Hepatocyte (in vitro differentiated cells): ENCODE data around the gene CHAT. TPM values are rescaled to one million over a fixed set of nuclear protein-coding genes. Genes with fewer than 3 reads are reported as not detected.

Experiments used
- DNase-seq: peaks from one replicate; pipeline ENCODE4 v3.0.0-alpha.2; 2016; ENCODE audit warnings: low spot score
- H2AFZ ChIP-seq: fragments of 200-600 bp; sonication (generic); 2 replicates; pipeline ENCODE4 v1.6.0; 2016; ENCODE audit warnings: antibody characterized with exemption, mild to moderate bottlenecking
- H3K27ac ChIP-seq: fragments of 200-600 bp; sonication (generic); 2 replicates; pipeline ENCODE4 v1.5.1; 2016; ENCODE audit warnings: mild to moderate bottlenecking
- H3K27me3 ChIP-seq: fragments of 200-600 bp; sonication (generic); 2 replicates; pipeline ENCODE4 v1.6.1; 2016
- H3K36me3 ChIP-seq: fragments of 200-600 bp; sonication (generic); replicated peaks from 2 replicates; pipeline ENCODE4 v1.5.1; 2016; ENCODE audit warnings: low read depth; ENCODE audit not compliant: insufficient read depth
- H3K4me1 ChIP-seq: fragments of 200-600 bp; sonication (generic); 2 replicates; pipeline ENCODE4 v1.5.1; 2016; ENCODE audit warnings: mild to moderate bottlenecking, moderate library complexity; ENCODE audit not compliant: insufficient read depth
- H3K4me2 ChIP-seq: fragments of 200-600 bp; sonication (generic); 2 replicates; pipeline ENCODE4 v1.6.0; 2016
- H3K4me3 ChIP-seq: fragments of 200-600 bp; sonication (generic); 2 replicates; pipeline ENCODE4 v1.5.1; 2016; ENCODE audit warnings: mild to moderate bottlenecking
- H3K79me2 ChIP-seq: fragments of 200-600 bp; sonication (generic); 2 replicates; pipeline ENCODE4 v1.6.0; 2017; ENCODE audit warnings: mild to moderate bottlenecking
- H3K9me2 ChIP-seq: fragments of 200-600 bp; sonication (generic); replicated peaks from 2 replicates; pipeline ENCODE4 v1.6.0; 2017; ENCODE audit warnings: mild to moderate bottlenecking; ENCODE audit not compliant: insufficient read depth
- H3K9me3 ChIP-seq: fragments of 200-600 bp; sonication (generic); 2 replicates; pipeline ENCODE4 v1.5.1; 2016; ENCODE audit warnings: low read depth, mild to moderate bottlenecking
- H4K20me1 ChIP-seq: fragments of 200-600 bp; sonication (generic); 2 replicates; pipeline ENCODE4 v1.6.0; 2016; ENCODE audit warnings: mild to moderate bottlenecking; ENCODE audit not compliant: insufficient read depth, poor library complexity, severe bottlenecking
- EZH2 ChIP-seq: fragments of 200-600 bp; sonication (generic); IDR thresholded peaks from 2 replicates; pipeline ENCODE4 v1.6.1; 2016; ENCODE audit warnings: antibody characterized with exemption, mild to moderate bottlenecking, borderline replicate concordance
- EZH2phosphoT487 ChIP-seq: fragments of 200-600 bp; sonication (generic); IDR thresholded peaks from one replicate; pipeline ENCODE4 v1.6.1; 2018; ENCODE audit warnings: antibody characterized with exemption, mild to moderate bottlenecking, low read depth, moderate library complexity; ENCODE audit not compliant: unreplicated experiment, severe bottlenecking
- WGBS: methylation state at CpG from one replicate; pipeline ENCODE4 v1.1.6; 2016; ENCODE audit warnings: low lambda C conversion rate; ENCODE audit errors: missing lambda C conversion rate; 5-methylcytosine and 5-hydroxymethylcytosine counted together
- polyA plus RNA-seq: library from polyadenylated mRNA; unstranded; fragments of >200 nt; fragmentation: Nextera tagmentation; extraction: Ambion mirVana; gene quantifications from 2 replicates; pipeline ENCODE4 v1.2.1, GENCODE V29; 2016
- total RNA-seq: library from RNA; depleted of rRNA; stranded (reverse); fragments of >200 nt; gene quantifications from 2 replicates; pipeline ENCODE4 v1.2.3, GENCODE V29; 2014
- TF ChIP-seq, protein P1 (sequence below): fragments of 200-600 bp; sonication (generic); IDR thresholded peaks from 2 replicates; pipeline ENCODE4 v1.5.1; 2016; ENCODE audit warnings: antibody characterized with exemption, mild to moderate bottlenecking; ENCODE audit not compliant: poor library complexity

Gene CHAT
- total and polyA plus RNA-seq, 2 experiments from 2014 or later = 0.27 TPM; not detected in 1

DNA sequence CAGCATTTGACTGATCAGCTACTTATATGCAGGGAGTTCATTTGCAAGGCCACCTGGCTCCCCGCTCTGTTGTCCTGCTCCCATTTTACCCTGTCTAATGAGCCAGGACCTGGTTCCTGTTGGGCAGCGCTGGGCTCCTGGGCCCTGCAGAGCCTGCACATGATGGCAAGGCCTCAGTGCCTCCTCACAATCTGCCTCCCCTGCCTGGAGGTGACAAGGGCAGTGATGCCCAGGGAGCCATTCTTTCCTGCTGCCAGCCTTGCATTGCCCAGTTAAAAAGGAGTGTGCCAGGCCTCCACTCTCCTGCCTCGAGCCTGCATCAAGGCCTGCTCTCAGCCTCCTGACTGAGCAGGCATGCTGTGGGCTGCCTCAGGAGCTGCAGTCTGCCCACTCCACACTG is 28.5 kb downstream of the CHAT start:
- Histone ChIP-seq H3K4me1 (no peaks in the 10 kb centered on the region), H3K79me2 (no peaks in the 10 kb centered on the region), H3K9me2 (no peaks in the 10 kb centered on the region), H4K20me1 (no peaks in the 10 kb centered on the region), H3K36me3 (no peaks in the 10 kb centered on the region), H3K27me3 (peaks cover 34% of the 10 kb centered on the region), H3K9me3 (no peaks in the 10 kb centered on the region), H3K4me3 (no peak overlapping the region), H3K4me2 (no peak overlapping the region), H2AFZ (no peak overlapping the region), H3K27ac (no peak overlapping the region)
- no peak for DNase-seq
- 96% methylated on average over 3 of the region's 3 CpGs for WGBS
- TF ChIP-seq, protein P1, sequence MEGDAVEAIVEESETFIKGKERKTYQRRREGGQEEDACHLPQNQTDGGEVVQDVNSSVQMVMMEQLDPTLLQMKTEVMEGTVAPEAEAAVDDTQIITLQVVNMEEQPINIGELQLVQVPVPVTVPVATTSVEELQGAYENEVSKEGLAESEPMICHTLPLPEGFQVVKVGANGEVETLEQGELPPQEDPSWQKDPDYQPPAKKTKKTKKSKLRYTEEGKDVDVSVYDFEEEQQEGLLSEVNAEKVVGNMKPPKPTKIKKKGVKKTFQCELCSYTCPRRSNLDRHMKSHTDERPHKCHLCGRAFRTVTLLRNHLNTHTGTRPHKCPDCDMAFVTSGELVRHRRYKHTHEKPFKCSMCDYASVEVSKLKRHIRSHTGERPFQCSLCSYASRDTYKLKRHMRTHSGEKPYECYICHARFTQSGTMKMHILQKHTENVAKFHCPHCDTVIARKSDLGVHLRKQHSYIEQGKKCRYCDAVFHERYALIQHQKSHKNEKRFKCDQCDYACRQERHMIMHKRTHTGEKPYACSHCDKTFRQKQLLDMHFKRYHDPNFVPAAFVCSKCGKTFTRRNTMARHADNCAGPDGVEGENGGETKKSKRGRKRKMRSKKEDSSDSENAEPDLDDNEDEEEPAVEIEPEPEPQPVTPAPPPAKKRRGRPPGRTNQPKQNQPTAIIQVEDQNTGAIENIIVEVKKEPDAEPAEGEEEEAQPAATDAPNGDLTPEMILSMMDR = no peak
- TF ChIP-seq EZH2 (no peak), EZH2phosphoT487 (no peak)

GRCh38 chr10:49643241-49644034 is 29.6 kb downstream of the CHAT start:
- H3K4me1 ChIP-seq = no peaks in the 10 kb centered on the region
- H3K27ac ChIP-seq = no peak overlapping the region
- H3K9me2 ChIP-seq = no peaks in the 10 kb centered on the region
- DNase-seq = no peak
- H4K20me1 ChIP-seq = no peaks in the 10 kb centered on the region
- H3K79me2 ChIP-seq = no peaks in the 10 kb centered on the region
- TF ChIP-seq EZH2phosphoT487 = no peak
- H2AFZ ChIP-seq = no peak overlapping the region
- no peak overlapping the region for H3K4me2 ChIP-seq
- WGBS = 87% methylated on average over 5 of the region's 5 CpGs
- no peaks in the 10 kb centered on the region for H3K36me3 ChIP-seq
- H3K27me3 ChIP-seq = peaks cover 23% of the 10 kb centered on the region
- H3K9me3 ChIP-seq = no peaks in the 10 kb centered on the region
- H3K4me3 ChIP-seq = no peak overlapping the region

GRCh38 chr10:49644035-49644646 is 30.3 kb downstream of the CHAT start:
- Histone ChIP-seq H3K9me2 (no peaks in the 10 kb centered on the region), H3K9me3 (no peaks in the 10 kb centered on the region), H3K4me2 (no peak overlapping the region), H3K4me1 (no peaks in the 10 kb centered on the region), H3K79me2 (no peaks in the 10 kb centered on the region), H3K27me3 (peaks cover 16% of the 10 kb centered on the region), H3K36me3 (no peaks in the 10 kb centered on the region), H2AFZ (no peak overlapping the region), H4K20me1 (no peaks in the 10 kb centered on the region), H3K27ac (no peak overlapping the region), H3K4me3 (no peak overlapping the region)
- TF ChIP-seq, protein P1 = no peak
- TF ChIP-seq EZH2 (no peak), EZH2phosphoT487 (no peak)
- WGBS = 84% methylated on average over 7 of the region's 7 CpGs
- no peak for DNase-seq

- no peaks in the 10 kb centered on the region for H3K36me3 ChIP-seq
- H3K27ac ChIP-seq = no peak overlapping the region
- H4K20me1 ChIP-seq = no peaks in the 10 kb centered on the region
- 94% methylated on average over 8 of the region's 8 CpGs for WGBS
- no peak overlapping the region for H3K4me3 ChIP-seq
- H3K4me1 ChIP-seq = no peaks in the 10 kb centered on the region
- H3K9me2 ChIP-seq = no peaks in the 10 kb centered on the region
- H2AFZ ChIP-seq = no peak overlapping the region
- TF ChIP-seq EZH2 (no peak), EZH2phosphoT487 (no peak)
- TF ChIP-seq, protein P1 = no peak
- peaks cover 11% of the 10 kb centered on the region for H3K27me3 ChIP-seq
- DNase-seq = no peak
- no peaks in the 10 kb centered on the region for H3K9me3 ChIP-seq
- no peaks in the 10 kb centered on the region for H3K79me2 ChIP-seq
- H3K4me2 ChIP-seq = no peak overlapping the region
These were observed 31.6 kb downstream of the CHAT start for GRCh38 chr10:49645417-49645816.
